ENCODE data around the gene ABCD1. TPM values are rescaled to one million over a fixed set of nuclear protein-coding genes. Genes with fewer than 3 reads are reported as not detected.

The ABCD1 gene
- polyA plus RNA-seq, 1 experiment = 9.2 TPM

DNA sequence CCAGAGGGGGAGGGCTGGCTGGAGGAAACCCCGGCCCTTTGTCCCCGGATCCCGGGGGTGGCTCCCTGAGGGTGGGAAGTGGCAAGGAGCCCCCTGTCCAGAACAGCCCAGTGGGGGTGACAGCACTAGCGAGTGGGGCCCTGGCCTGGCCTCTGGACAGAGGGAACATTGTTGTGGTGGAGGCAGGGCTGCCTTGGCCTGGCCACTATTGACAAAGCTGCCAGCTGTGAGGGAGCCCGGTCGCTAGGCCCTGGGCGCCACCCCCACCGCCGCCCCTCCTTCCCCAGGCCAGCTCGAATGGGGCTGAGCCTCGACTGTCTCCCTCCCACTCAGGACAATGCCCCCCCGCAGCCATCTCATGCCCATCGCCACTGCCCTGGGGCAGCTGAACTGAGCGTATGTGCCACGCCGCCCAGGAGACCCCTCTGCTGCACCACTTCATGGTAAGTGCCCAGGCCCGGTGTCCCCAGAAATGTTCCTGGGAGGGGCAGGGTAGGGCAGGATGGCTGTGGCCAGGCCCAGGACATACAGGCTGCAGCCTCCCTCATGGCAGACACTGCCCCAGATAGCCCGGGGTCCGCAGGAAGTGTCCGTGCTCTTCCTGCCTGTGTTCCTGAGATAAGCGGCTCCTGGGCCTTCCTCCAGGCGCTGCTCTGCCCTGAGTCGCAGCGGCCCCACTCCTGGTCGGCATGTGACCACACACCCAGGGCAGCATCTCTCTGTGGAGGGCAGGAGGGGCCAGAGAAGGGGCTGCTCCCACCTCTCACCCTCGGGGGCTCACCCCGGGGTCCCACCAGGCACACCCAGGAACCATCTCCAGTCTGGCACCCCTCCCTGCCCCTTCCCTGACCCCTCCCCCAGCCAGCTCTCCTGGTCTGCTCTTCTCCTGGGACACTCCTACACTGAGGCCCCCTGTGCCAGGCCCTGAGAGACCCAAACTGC lies 40.8 kb downstream of the ABCD1 start:
- TF ChIP-seq, protein P1, sequence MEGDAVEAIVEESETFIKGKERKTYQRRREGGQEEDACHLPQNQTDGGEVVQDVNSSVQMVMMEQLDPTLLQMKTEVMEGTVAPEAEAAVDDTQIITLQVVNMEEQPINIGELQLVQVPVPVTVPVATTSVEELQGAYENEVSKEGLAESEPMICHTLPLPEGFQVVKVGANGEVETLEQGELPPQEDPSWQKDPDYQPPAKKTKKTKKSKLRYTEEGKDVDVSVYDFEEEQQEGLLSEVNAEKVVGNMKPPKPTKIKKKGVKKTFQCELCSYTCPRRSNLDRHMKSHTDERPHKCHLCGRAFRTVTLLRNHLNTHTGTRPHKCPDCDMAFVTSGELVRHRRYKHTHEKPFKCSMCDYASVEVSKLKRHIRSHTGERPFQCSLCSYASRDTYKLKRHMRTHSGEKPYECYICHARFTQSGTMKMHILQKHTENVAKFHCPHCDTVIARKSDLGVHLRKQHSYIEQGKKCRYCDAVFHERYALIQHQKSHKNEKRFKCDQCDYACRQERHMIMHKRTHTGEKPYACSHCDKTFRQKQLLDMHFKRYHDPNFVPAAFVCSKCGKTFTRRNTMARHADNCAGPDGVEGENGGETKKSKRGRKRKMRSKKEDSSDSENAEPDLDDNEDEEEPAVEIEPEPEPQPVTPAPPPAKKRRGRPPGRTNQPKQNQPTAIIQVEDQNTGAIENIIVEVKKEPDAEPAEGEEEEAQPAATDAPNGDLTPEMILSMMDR (IDR thresholded peaks at IDR 0.05; ENCODE audit: insufficient read depth, low read depth, low read length) = no peak
- CTCF ChIA-PET = interaction anchor here (0.7 to 2.2 kb wide), 6 partner anchors 15 to 188 kb away, joined by 3 to 10 read pairs (median 7); partner anchors contain the start of gene RENBP
- H3K4me3 ChIP-seq (ENCODE audit: low read depth, low read length) = peak overlapping the region; percentile 48
- POLR2A ChIA-PET = no interaction called here
- no peaks in the 10 kb centered on the region; the same call in 1 of the 2 replicates for H3K36me3 ChIP-seq (ENCODE audit: control insufficient read depth, insufficient read depth, low read length)
- no peaks in the 10 kb centered on the region for H3K27me3 ChIP-seq (ENCODE audit: control insufficient read depth, insufficient read depth, low read length)
- no peak for DNase-seq (ENCODE audit: low read depth)

DNA sequence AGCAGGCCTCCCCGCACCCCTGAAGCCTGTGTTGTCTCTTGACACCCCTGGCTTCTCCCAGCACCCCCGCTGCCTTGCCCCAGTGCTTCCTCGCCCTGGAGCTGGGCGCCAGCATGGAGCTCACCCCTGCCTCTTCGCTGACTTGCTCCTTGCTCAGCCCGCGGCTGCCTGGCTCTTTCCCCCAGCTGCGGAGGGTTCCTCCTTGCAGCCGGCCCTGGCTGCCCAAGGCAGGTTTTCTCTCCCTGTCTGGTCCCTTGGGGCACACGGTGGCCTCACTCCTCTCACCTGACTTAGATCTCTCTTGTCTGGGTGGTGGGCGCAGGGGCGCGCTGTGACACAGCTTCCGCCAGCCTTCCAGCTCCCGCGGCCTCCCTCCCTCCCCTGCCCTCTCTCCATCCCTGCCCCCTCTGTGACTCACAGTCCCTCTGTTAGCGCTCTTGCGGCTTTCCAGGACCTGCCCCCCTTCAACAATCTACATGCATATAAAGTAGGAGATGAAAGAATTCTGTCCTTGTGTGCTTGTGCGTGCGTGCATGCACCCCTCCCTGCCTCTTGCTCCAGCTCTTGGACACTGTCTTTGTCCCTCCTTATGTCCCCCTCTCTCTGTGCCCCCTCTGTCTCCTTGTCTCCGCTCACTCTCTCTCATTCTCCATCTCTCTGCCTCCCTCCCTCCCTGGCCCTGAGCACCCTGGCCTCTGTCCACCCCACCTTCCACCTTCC lies 41.6 kb downstream of the ABCD1 start:
- peak overlapping the region; percentile 48 for H3K4me3 ChIP-seq (ENCODE audit: low read depth, low read length)
- TF ChIP-seq, protein P1 (IDR thresholded peaks at IDR 0.05; ENCODE audit: insufficient read depth, low read depth, low read length) = no peak
- no peaks in the 10 kb centered on the region; the same call in 1 of the 2 replicates for H3K36me3 ChIP-seq (ENCODE audit: control insufficient read depth, insufficient read depth, low read length)
- peak; percentile 4 for DNase-seq (ENCODE audit: low read depth)
- H3K27me3 ChIP-seq (ENCODE audit: control insufficient read depth, insufficient read depth, low read length) = no peaks in the 10 kb centered on the region
- ChIA-PET CTCF (interaction anchor here (0.7 to 2.2 kb wide), 4 partner anchors 14 to 187 kb away, joined by 3 to 10 read pairs (median 7); no protein-coding TSS in a partner anchor), POLR2A (no interaction called here)

DNA sequence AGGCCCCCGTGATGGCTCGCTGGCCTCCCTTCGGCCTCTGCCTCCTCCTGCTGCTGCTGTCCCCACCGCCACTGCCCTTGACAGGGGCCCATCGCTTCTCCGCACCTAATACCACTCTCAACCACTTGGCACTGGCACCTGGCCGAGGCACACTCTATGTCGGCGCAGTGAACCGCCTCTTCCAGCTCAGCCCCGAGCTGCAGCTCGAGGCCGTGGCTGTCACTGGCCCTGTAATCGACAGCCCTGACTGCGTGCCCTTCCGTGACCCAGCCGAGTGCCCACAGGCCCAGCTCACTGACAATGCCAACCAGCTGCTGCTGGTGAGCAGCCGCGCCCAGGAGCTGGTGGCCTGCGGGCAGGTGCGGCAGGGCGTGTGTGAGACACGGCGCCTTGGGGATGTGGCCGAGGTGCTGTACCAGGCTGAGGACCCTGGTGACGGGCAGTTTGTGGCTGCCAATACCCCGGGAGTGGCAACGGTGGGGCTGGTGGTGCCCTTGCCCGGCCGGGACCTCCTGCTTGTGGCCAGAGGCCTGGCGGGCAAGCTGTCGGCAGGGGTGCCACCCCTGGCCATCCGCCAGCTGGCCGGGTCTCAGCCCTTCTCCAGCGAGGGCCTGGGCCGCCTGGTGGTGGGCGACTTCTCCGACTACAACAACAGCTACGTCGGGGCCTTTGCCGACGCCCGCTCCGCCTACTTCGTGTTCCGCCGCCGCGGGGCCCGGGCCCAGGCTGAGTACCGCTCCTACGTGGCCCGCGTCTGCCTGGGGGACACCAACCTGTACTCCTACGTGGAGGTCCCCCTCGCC lies 42.4 kb downstream of the ABCD1 start:
- Histone ChIP-seq H3K4me3 (ENCODE audit: low read depth, low read length) (no peak overlapping the region), H3K36me3 (ENCODE audit: control insufficient read depth, insufficient read depth, low read length) (no peaks in the 10 kb centered on the region; the same call in 1 of the 2 replicates), H3K27me3 (ENCODE audit: control insufficient read depth, insufficient read depth, low read length) (no peaks in the 10 kb centered on the region)
- TF ChIP-seq, protein P1 (IDR thresholded peaks at IDR 0.05; ENCODE audit: insufficient read depth, low read depth, low read length) = no peak
- ChIA-PET POLR2A (no interaction called here), CTCF (interaction anchor here (1.3 to 2.2 kb wide), 3 partner anchors 156 to 186 kb away, joined by 3 to 10 read pairs (median 7); no protein-coding TSS in a partner anchor)
- DNase-seq (ENCODE audit: low read depth) = no peak

DNA sequence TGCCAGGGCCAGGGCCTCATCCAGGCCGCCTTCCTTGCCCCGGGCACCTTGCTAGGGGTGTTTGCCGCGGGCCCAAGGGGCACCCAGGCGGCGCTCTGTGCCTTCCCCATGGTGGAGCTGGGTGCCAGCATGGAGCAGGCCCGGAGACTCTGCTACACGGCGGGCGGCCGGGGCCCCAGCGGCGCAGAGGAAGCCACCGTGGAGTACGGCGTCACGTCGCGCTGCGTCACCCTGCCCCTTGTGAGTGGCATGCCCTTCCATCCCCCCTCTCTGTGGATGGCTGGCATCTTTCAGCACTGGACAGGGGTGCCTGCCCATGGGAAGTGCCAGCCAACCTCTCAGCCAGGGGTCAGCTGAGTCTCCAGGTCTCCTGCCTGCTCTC lies 43.0 kb downstream of the ABCD1 start:
- ChIA-PET CTCF (interaction anchor here (1.2 to 2.2 kb wide), 3 partner anchors 14 to 185 kb away, joined by 3 to 10 read pairs (median 3); no protein-coding TSS in a partner anchor), POLR2A (no interaction called here)
- H3K27me3 ChIP-seq (ENCODE audit: control insufficient read depth, insufficient read depth, low read length) = no peaks in the 10 kb centered on the region
- DNase-seq (ENCODE audit: low read depth) = no peak
- H3K4me3 ChIP-seq (ENCODE audit: low read depth, low read length) = no peak overlapping the region
- TF ChIP-seq, protein P1 (IDR thresholded peaks at IDR 0.05; ENCODE audit: insufficient read depth, low read depth, low read length) = no peak
- no peaks in the 10 kb centered on the region; the same call in 1 of the 2 replicates for H3K36me3 ChIP-seq (ENCODE audit: control insufficient read depth, insufficient read depth, low read length)
